IMR-90 (cell line): ENCODE results near the gene GSTA5. TPM values are rescaled to one million over a fixed set of nuclear protein-coding genes. Genes with fewer than 3 reads are reported as not detected.

Experiments used
- ATAC-seq: fragments of 200-7000 bp; cut with Tn5 transposase; 2 replicates; pipeline ENCODE4 v1.9.1; 2020; ENCODE audit warnings: low read depth, mild to moderate bottlenecking, moderate library complexity
- BruUV-seq: library from RNA; stranded (reverse); fragments of 400-500 nt; replicated peaks from 2 replicates; lab custom pipeline; 2021; lab: Mats Ljungman, UMichigan
- CTCF ChIA-PET: fragments of 300-600 bp; formaldehyde crosslinking; extraction: SDS; loops from one replicate; lab custom pipeline; 2021; ENCODE audit warnings: antibody characterized with exemption; lab: Yijun Ruan, JAX
- POLR2A ChIA-PET: fragments of 300-600 bp; sonication (Branson Sonifier 250); formaldehyde crosslinking; loops from one replicate; lab custom pipeline; 2022; ENCODE audit warnings: antibody characterized with exemption; ENCODE audit not compliant: unreplicated experiment; lab: Charles Lee
- DNase-seq: peaks from one replicate; pipeline ENCODE4 v3.0.0; 2013
- H2AFZ ChIP-seq: replicated peaks from 2 replicates; pipeline ENCODE3; 2013; ENCODE audit warnings: low read length, mild to moderate bottlenecking; ENCODE audit not compliant: poor library complexity
- H2AK5ac ChIP-seq: 2 replicates; pipeline ENCODE4 v1.6.1; 2013; ENCODE audit warnings: low read depth, low read length, inconsistent platforms
- H2AK9ac ChIP-seq: replicated peaks from 2 replicates; pipeline ENCODE3; 2013; ENCODE audit warnings: mild to moderate bottlenecking, low read depth, low read length, moderate library complexity; ENCODE audit not compliant: poor library complexity
- H2BK120ac ChIP-seq: 2 replicates; pipeline ENCODE4 v1.6.1; 2013; ENCODE audit warnings: low read depth, low read length, inconsistent platforms
- H2BK15ac ChIP-seq: 3 replicates; pipeline ENCODE4 v1.6.1; 2013; ENCODE audit warnings: low read depth, low read length, inconsistent platforms
- H2BK20ac ChIP-seq: 2 replicates; pipeline ENCODE4 v1.6.1; 2013; ENCODE audit warnings: low read depth, mild to moderate bottlenecking, inconsistent platforms, low read length, moderate library complexity
- H2BK5ac ChIP-seq: 2 replicates; pipeline ENCODE4 v1.6.1; 2013; ENCODE audit warnings: mild to moderate bottlenecking, low read depth, low read length, inconsistent platforms; ENCODE audit not compliant: poor library complexity, severe bottlenecking
- H3K14ac ChIP-seq: replicated peaks from 2 replicates; pipeline ENCODE4 v1.6.1; 2013; ENCODE audit warnings: low read depth, low read length, inconsistent platforms
- H3K18ac ChIP-seq: 2 replicates; pipeline ENCODE4 v1.6.1; 2013; ENCODE audit warnings: low read depth, low read length, control low read depth
- H3K23ac ChIP-seq: 2 replicates; pipeline ENCODE4 v1.6.1; 2013; ENCODE audit warnings: low read depth, low read length, inconsistent platforms
- H3K27ac ChIP-seq: 2 replicates; pipeline ENCODE4 v1.5.1; 2013; ENCODE audit warnings: mild to moderate bottlenecking, control low read depth, low read length; ENCODE audit not compliant: insufficient read depth
- H3K27me3 ChIP-seq: 2 replicates; pipeline ENCODE4 v1.6.1; 2013; ENCODE audit warnings: low read length; ENCODE audit not compliant: control insufficient read depth, insufficient read depth
- H3K36me3 ChIP-seq: 2 replicates; pipeline ENCODE4 v1.6.1; 2013; ENCODE audit warnings: low read length, mixed read lengths; ENCODE audit not compliant: control insufficient read depth, insufficient read depth
- H3K4ac ChIP-seq: 2 replicates; pipeline ENCODE4 v1.6.1; 2013; ENCODE audit warnings: low read depth, low read length, inconsistent platforms
- H3K4me1 ChIP-seq: 2 replicates; pipeline ENCODE4 v1.6.1; 2013; ENCODE audit warnings: low read length, mixed read lengths; ENCODE audit not compliant: control insufficient read depth, insufficient read depth
- H3K4me2 ChIP-seq: 2 replicates; pipeline ENCODE4 v1.6.1; 2013; ENCODE audit warnings: low read depth, mild to moderate bottlenecking, control low read depth, low read length, moderate library complexity
- H3K4me3 ChIP-seq: 2 replicates; pipeline ENCODE4 v1.5.1; 2013; ENCODE audit warnings: low read depth, mild to moderate bottlenecking, control low read depth, low read length, moderate library complexity; ENCODE audit not compliant: insufficient read depth
- H3K56ac ChIP-seq: 2 replicates; pipeline ENCODE4 v1.6.1; 2013; ENCODE audit warnings: low read length, inconsistent platforms; ENCODE audit not compliant: insufficient read depth; ENCODE audit errors: extremely low read depth
- H3K79me1 ChIP-seq, 2 experiments: 2 replicates each; pipeline ENCODE4 v1.6.1; 2013; ENCODE audit warnings: low read length in 2 of 2, inconsistent platforms in 1 of 2, low read depth in 1 of 2
- H3K9ac ChIP-seq: 2 replicates; pipeline ENCODE4 v1.6.1; 2013; ENCODE audit warnings: low read depth, low read length, control low read depth
- H3K9me1 ChIP-seq: 2 replicates; pipeline ENCODE4 v1.6.1; 2013; ENCODE audit warnings: low read length, inconsistent platforms; ENCODE audit not compliant: insufficient read depth
- H3K9me3 ChIP-seq: 2 replicates; pipeline ENCODE4 v1.6.1; 2013; ENCODE audit warnings: low read length; ENCODE audit not compliant: control insufficient read depth, insufficient read depth
- H4K20me1 ChIP-seq: 2 replicates; pipeline ENCODE4 v1.6.1; 2013; ENCODE audit warnings: low read length, inconsistent platforms; ENCODE audit not compliant: insufficient read depth
- H4K5ac ChIP-seq: 2 replicates; pipeline ENCODE4 v1.6.1; 2013; ENCODE audit warnings: mild to moderate bottlenecking, low read depth, low read length, control low read depth
- H4K8ac ChIP-seq, 2 experiments: 2 replicates each; pipeline ENCODE4 v1.6.1; 2013; ENCODE audit warnings: low read depth in 2 of 2, low read length in 2 of 2, control low read depth in 1 of 2, inconsistent platforms in 1 of 2
- H4K91ac ChIP-seq: 2 replicates; pipeline ENCODE4 v1.6.1; 2013; ENCODE audit warnings: low read depth, low read length, inconsistent platforms; ENCODE audit not compliant: insufficient read depth
- RCOR1 ChIP-seq: IDR thresholded peaks from 2 replicates; pipeline ENCODE4 v1.6.1; 2012; ENCODE audit warnings: mild to moderate bottlenecking, low read length, improper control_type of control experiment; ENCODE audit not compliant: insufficient replicate concordance
- WGBS, 2 experiments: methylation state at CpG; one replicate each; pipeline versions ENCODE4 v1.1.5 to v1.1.7; 2013; ENCODE audit warnings: missing lambda C conversion rate in 2 of 2; ENCODE audit not compliant: insufficient read length in 1 of 2; ENCODE audit errors: extremely low coverage in 2 of 2; 5-methylcytosine and 5-hydroxymethylcytosine counted together
- dilution Hi-C: fragments of 300-500 bp; cut with HindIII; formaldehyde crosslinking; loops from one replicate; pipeline ENCODE4 v1.14.3; 2018; ENCODE audit warnings: low sequenced_read_pairs; ENCODE audit not compliant: unreplicated experiment
- in situ Hi-C: fragments of 300-500 bp; cut with MboI; formaldehyde crosslinking; loops from 3 replicates; pipeline ENCODE4 v1.14.3; 2019; ENCODE audit warnings: low sequenced_read_pairs, inconsistent platforms, mixed read lengths
- intact Hi-C: fragments of 100-400 bp; cut with micrococcal nuclease; formaldehyde crosslinking; loops from 2 replicates; pipeline ENCODE4 v1.10.0; 2022
- polyA plus RNA-seq, 3 experiments: library from polyadenylated mRNA; depleted of rRNA; stranded (reverse); fragments of >200 nt; gene quantifications; 2 replicates each; pipeline ENCODE4 v1.2.3, GENCODE V29; 2012; ENCODE audit warnings: low replicate concordance in 1 of 3
- total RNA-seq: library from RNA; depleted of rRNA; stranded (reverse); fragments of >200 nt; gene quantifications from 2 replicates; pipeline ENCODE4 v1.2.3, GENCODE V29; 2012

Gene GSTA5
- total and polyA plus RNA-seq, 2 of the 4 experiments (the other 2 are of a cell fraction), result not detected

DNA sequence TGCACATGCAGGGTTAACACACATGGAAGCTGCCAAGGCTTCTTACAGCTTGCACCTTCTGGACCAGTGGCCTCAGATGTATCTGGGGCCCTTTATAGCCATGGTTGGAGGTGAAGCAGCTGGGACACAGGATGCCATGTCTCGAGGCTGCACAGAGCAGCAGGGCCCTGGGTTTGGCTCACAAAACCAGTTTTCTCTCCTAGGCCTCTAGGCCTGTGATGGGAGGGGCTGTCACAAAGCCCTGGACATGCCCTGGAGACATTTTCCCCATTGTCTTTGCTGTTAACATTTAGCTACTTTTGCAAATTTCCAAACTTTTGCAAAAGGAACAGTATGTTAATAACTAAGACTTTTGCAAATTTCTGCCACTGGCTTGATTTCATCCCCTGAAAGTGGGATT lies 18.8 kb downstream of the GSTA5 start:
- H3K27me3 ChIP-seq, result peaks cover 4% of the 10 kb centered on the region
- H2BK20ac ChIP-seq, result no peak overlapping the region
- intact Hi-C loops, result no loop called here
- H3K4me2 ChIP-seq, result no peak overlapping the region
- dilution Hi-C loops, result no loop called here
- peaks cover 1% of the 10 kb centered on the region; the same call in 1 of the 2 replicates for H3K4me1 ChIP-seq
- H2AK9ac ChIP-seq, result no peak overlapping the region
- H3K18ac ChIP-seq, result no peak overlapping the region
- H4K20me1 ChIP-seq, result no peaks in the 10 kb centered on the region
- no peak overlapping the region for H3K27ac ChIP-seq
- H3K36me3 ChIP-seq, result no peaks in the 10 kb centered on the region
- no peak overlapping the region for H3K9ac ChIP-seq
- H4K91ac ChIP-seq, result no peak overlapping the region
- ATAC-seq (no peak), DNase-seq (no peak)
- BruUV-seq, result no TSS peak
- no peak overlapping the region for H2BK15ac ChIP-seq
- H3K23ac ChIP-seq, result no peak overlapping the region
- ChIA-PET POLR2A (no interaction called here), CTCF (no interaction called here)
- H4K8ac ChIP-seq, result no peak overlapping the region
- H4K5ac ChIP-seq, result no peak overlapping the region
- no peak overlapping the region for H2BK120ac ChIP-seq
- in situ Hi-C loops, result no loop called here
- H3K4ac ChIP-seq, result no peak overlapping the region
- no peak overlapping the region for H3K14ac ChIP-seq
- WGBS, 2 experiments, result no CpG with 5 or more reads among the region's 1 CpG
- no peak overlapping the region for H3K4me3 ChIP-seq
- H3K79me1 ChIP-seq, result no peaks in the 10 kb centered on the region
- no peak overlapping the region for H2BK5ac ChIP-seq
- H3K9me1 ChIP-seq, result no peaks in the 10 kb centered on the region
- no peak overlapping the region for H3K56ac ChIP-seq
- no peak overlapping the region for H2AK5ac ChIP-seq
- peaks cover 3% of the 10 kb centered on the region for H3K9me3 ChIP-seq
- no peak for TF ChIP-seq RCOR1
- H2AFZ ChIP-seq, result no peak overlapping the region
